CD4-positive, alpha-beta T cell (primary cell): Measurements from ENCODE around the gene BMP4. TPM values are rescaled to one million over a fixed set of nuclear protein-coding genes. Genes with fewer than 3 reads are reported as not detected.

Source experiments
- ATAC-seq: fragments of 200-7000 bp; cut with Tn5 transposase; one replicate; pipeline ENCODE4 v1.10.0; 2022; ENCODE audit warnings: mild to moderate bottlenecking; ENCODE audit not compliant: poor library complexity
- CTCF ChIA-PET: fragments of 350-600 bp; sonication (Branson Sonifier 250); formaldehyde crosslinking; loops from one replicate; lab custom pipeline; 2021; ENCODE audit warnings: antibody characterized with exemption, inconsistent platforms; lab: Charles Lee
- POLR2A ChIA-PET: fragments of 350-600 bp; sonication (Branson Sonifier 250); formaldehyde crosslinking; loops from one replicate; lab custom pipeline; 2021; ENCODE audit warnings: antibody characterized with exemption, inconsistent platforms; lab: Charles Lee
- DNase-seq, 14 experiments: peaks; one replicate each; pipeline ENCODE4 v3.0.0-alpha.2; 2013 to 2020; ENCODE audit warnings: mixed read lengths in 2 of 14
- H3K27ac ChIP-seq, 2 donors: one replicate each; pipeline versions ENCODE4 v1.5.1 to v1.7.0; 2013; ENCODE audit warnings: low read length in 2 of 2, low read depth in 1 of 2, mild to moderate bottlenecking in 1 of 2
- H3K27me3 ChIP-seq, 2 experiments: 1 replicate in 1 of 2; 2 replicates in 1 of 2; pipeline versions ENCODE4 v1.6.1 to v1.7.0; 2013; ENCODE audit warnings: low read length in 2 of 2, control low read depth in 1 of 2, mild to moderate bottlenecking in 1 of 2, moderate library complexity in 1 of 2; ENCODE audit not compliant: insufficient read depth in 2 of 2, control insufficient read depth in 1 of 2
- H3K36me3 ChIP-seq: one replicate; pipeline ENCODE4 v1.6.1; 2013; ENCODE audit warnings: low read length, control low read depth; ENCODE audit not compliant: insufficient read depth
- H3K4me1 ChIP-seq: one replicate; pipeline ENCODE4 v1.6.1; 2013; ENCODE audit warnings: low read length, control low read depth; ENCODE audit not compliant: insufficient read depth
- H3K4me3 ChIP-seq: one replicate; pipeline ENCODE4 v1.5.1; 2013; ENCODE audit warnings: mild to moderate bottlenecking, low read length, moderate library complexity
- H3K9me3 ChIP-seq, 2 experiments: 1 replicate in 1 of 2; 2 replicates in 1 of 2; pipeline versions ENCODE4 v1.6.1 to v1.7.0; 2013; ENCODE audit warnings: low read length in 2 of 2, mild to moderate bottlenecking in 2 of 2, control low read depth in 1 of 2, moderate library complexity in 1 of 2; ENCODE audit not compliant: control insufficient read depth in 1 of 2, insufficient read depth in 1 of 2
- H3K27ac Mint-ChIP-seq: one replicate; pipeline ENCODE4 v1.8.0; 2020; ENCODE audit warnings: mixed read lengths
- H3K27me3 Mint-ChIP-seq: one replicate; pipeline ENCODE4 v1.8.0; 2021; ENCODE audit warnings: mixed read lengths
- H3K36me3 Mint-ChIP-seq: one replicate; pipeline ENCODE4 v1.8.0; 2021; ENCODE audit warnings: low read depth, mixed read lengths
- H3K4me1 Mint-ChIP-seq: one replicate; pipeline ENCODE4 v1.8.0; 2021; ENCODE audit warnings: low read depth, mixed read lengths
- H3K4me3 Mint-ChIP-seq: one replicate; pipeline ENCODE4 v1.8.0; 2020; ENCODE audit warnings: mild to moderate bottlenecking, mixed read lengths
- H3K9me3 Mint-ChIP-seq: one replicate; pipeline ENCODE4 v1.8.0; 2020; ENCODE audit warnings: mixed read lengths
- intact Hi-C, 2 experiments: fragments of 100-400 bp; cut with DNase I in 1 of 2; cut with micrococcal nuclease in 1 of 2; formaldehyde crosslinking; loops; one replicate each; pipeline versions ENCODE4 v1.15.1 to v1.9.0; 2023 to 2025; cut with DNase I, micrococcal nuclease
- total RNA-seq, 174 experiments: library from RNA in 2 of 174; stranded (reverse) in 2 of 174; gene quantifications; one replicate each; pipeline ENCODE4 v1.2.3 and lab custom pipeline; 2021 to 2026
- TF ChIP-seq, protein P1 (sequence below): fragments of 200-600 bp; IDR thresholded peaks from one replicate; pipeline ENCODE4 v1.8.0; 2022; ENCODE audit warnings: antibody characterized with exemption, mild to moderate bottlenecking

The BMP4 gene
- total RNA-seq, 2 experiments from 2014 or later: not detected

DNA sequence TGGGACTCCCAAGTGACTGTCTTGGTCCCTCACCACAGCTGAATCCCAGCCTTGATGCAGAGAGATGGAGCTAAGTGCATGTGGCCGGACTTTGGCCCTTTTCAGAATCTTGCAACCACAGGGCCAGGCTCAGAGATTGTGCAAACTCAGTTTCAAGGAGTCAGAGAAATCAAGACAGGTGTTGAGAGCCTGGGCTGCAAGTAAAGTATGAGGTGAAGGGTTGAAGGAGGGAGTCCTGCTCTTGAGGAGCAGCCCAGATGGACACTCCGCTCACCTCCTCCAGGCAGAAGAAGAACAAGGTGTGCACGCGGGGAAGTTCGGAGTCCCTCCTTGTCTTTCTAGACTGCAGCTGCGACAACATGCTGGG lies 6.3 kb upstream of the BMP4 start:
- H3K4me3 Mint-ChIP-seq: no peak overlapping the region
- CTCF ChIA-PET: no interaction called here

DNA sequence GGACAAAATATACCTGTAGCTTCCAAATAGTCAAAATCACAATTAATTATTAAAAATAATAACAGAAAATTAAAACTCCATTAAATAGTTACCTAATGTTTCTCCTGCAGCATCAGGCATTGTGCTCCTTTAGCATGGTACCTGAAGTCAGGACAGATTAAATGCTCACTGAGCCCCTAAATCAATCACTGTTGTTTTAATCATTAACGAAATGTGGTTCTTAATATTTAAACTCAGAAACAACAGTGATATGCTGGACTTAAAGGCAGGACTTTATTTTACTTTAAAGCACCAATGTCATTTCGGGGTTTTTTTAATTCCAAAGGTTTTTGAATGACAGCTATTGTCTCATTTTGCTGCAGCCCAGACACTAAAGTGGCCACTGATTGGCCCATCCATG lies 2.0 kb upstream of the BMP4 start:
- no peak overlapping the region for H3K4me3 Mint-ChIP-seq
- no peak for DNase-seq
- H3K27ac Mint-ChIP-seq: no peak overlapping the region
- no peaks in the 10 kb centered on the region for H3K36me3 Mint-ChIP-seq
- no peak for ATAC-seq
- H3K4me1 ChIP-seq: peaks cover 27% of the 10 kb centered on the region
- intact Hi-C loops: no loop called here
- H3K27me3 ChIP-seq: peaks cover 52 to 70% of the 10 kb centered on the region in 2 experiments
- H3K27me3 Mint-ChIP-seq: peaks cover 87% of the 10 kb centered on the region
- no peak overlapping the region for H3K4me3 ChIP-seq
- H3K9me3 ChIP-seq: peaks cover 0 to 35% of the 10 kb centered on the region in 2 experiments
- H3K9me3 Mint-ChIP-seq: no peaks in the 10 kb centered on the region
- peaks cover 36% of the 10 kb centered on the region for H3K4me1 Mint-ChIP-seq
- H3K36me3 ChIP-seq: no peaks in the 10 kb centered on the region
- POLR2A ChIA-PET: no interaction called here
- no peak overlapping the region for H3K27ac ChIP-seq
- TF ChIP-seq, protein P1, sequence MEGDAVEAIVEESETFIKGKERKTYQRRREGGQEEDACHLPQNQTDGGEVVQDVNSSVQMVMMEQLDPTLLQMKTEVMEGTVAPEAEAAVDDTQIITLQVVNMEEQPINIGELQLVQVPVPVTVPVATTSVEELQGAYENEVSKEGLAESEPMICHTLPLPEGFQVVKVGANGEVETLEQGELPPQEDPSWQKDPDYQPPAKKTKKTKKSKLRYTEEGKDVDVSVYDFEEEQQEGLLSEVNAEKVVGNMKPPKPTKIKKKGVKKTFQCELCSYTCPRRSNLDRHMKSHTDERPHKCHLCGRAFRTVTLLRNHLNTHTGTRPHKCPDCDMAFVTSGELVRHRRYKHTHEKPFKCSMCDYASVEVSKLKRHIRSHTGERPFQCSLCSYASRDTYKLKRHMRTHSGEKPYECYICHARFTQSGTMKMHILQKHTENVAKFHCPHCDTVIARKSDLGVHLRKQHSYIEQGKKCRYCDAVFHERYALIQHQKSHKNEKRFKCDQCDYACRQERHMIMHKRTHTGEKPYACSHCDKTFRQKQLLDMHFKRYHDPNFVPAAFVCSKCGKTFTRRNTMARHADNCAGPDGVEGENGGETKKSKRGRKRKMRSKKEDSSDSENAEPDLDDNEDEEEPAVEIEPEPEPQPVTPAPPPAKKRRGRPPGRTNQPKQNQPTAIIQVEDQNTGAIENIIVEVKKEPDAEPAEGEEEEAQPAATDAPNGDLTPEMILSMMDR: no peak
- CTCF ChIA-PET: no interaction called here

More for the DNA sequence above, 6.3 kb upstream of the BMP4 start:
- no peak overlapping the region for H3K27ac ChIP-seq
- H3K27ac Mint-ChIP-seq: no peak overlapping the region
- intact Hi-C loops: no loop called here
- TF ChIP-seq, protein P1: no peak
- H3K4me3 ChIP-seq: no peak overlapping the region
- POLR2A ChIA-PET: no interaction called here
- peaks cover 4% of the 10 kb centered on the region for H3K4me1 Mint-ChIP-seq
- H3K27me3 Mint-ChIP-seq: peaks cover 93% of the 10 kb centered on the region
- H3K27me3 ChIP-seq: peaks cover 27 to 51% of the 10 kb centered on the region in 2 experiments
- no peak for ATAC-seq
- no peak for DNase-seq
- H3K36me3 Mint-ChIP-seq: no peaks in the 10 kb centered on the region
- H3K36me3 ChIP-seq: no peaks in the 10 kb centered on the region
- no peaks in the 10 kb centered on the region for H3K4me1 ChIP-seq
- H3K9me3 Mint-ChIP-seq: no peaks in the 10 kb centered on the region
- H3K9me3 ChIP-seq: peaks cover 0 to 12% of the 10 kb centered on the region in 2 experiments

DNA sequence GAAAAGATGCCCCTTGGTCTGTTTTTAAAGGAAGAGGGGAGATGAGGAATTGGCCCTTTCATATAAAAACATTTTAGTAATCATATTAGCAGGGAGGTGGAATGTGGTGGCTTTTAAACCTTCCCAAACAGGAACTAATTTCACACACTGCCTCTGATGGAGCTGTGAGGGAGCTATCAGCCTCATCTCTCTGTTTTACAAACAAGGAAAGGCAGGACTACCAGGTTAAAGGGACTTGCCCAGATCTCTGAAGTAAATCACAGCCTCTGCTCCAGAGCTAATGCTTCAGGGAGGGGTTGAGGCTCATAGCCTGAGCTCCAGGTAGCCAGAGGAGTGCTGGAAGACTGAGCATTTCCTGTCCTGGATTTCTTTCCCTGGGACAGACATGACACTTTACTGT lies 1.1 kb upstream of the BMP4 start:
- no peak overlapping the region for H3K4me3 ChIP-seq
- no peaks in the 10 kb centered on the region for H3K9me3 Mint-ChIP-seq
- peaks cover 34% of the 10 kb centered on the region for H3K4me1 ChIP-seq
- no peaks in the 10 kb centered on the region for H3K36me3 ChIP-seq
- ChIA-PET POLR2A (no interaction called here), CTCF (no interaction called here)
- intact Hi-C loops: no loop called here
- peaks cover 0 to 34% of the 10 kb centered on the region in 2 experiments for H3K9me3 ChIP-seq
- peaks cover 52 to 66% of the 10 kb centered on the region in 2 experiments for H3K27me3 ChIP-seq
- H3K27me3 Mint-ChIP-seq: peaks cover 85% of the 10 kb centered on the region
- no peaks in the 10 kb centered on the region for H3K36me3 Mint-ChIP-seq
- TF ChIP-seq, protein P1: no peak
- DNase-seq (no peak), ATAC-seq (no peak)
- peaks cover 37% of the 10 kb centered on the region for H3K4me1 Mint-ChIP-seq
- H3K27ac Mint-ChIP-seq: no peak overlapping the region
- H3K27ac ChIP-seq: no peak overlapping the region
- H3K4me3 Mint-ChIP-seq: peak overlapping the region; percentile 51
